H1 (cell line): ENCODE results near the gene CAMTA2.

ENCODE experiments used
- EP300 ChIP-seq, 2 experiments: IDR thresholded peaks; 1 replicate in 1 of 2; 2 replicates in 1 of 2; pipeline ENCODE4 v1.6.1; 2011 to 2012; ENCODE audit warnings: low read depth in 2 of 2, low read length in 2 of 2, mild to moderate bottlenecking in 2 of 2, borderline replicate concordance in 1 of 2, inconsistent platforms in 1 of 2, moderate library complexity in 1 of 2
- GABPA ChIP-seq: IDR thresholded peaks from 2 replicates; pipeline ENCODE4 v1.6.1; 2011; ENCODE audit warnings: mild to moderate bottlenecking, low read length, moderate library complexity, borderline replicate concordance; ENCODE audit not compliant: insufficient read depth
- GTF2F1 ChIP-seq: IDR thresholded peaks from 2 replicates; pipeline ENCODE4 v1.6.1; 2012; ENCODE audit warnings: low read depth, low read length, improper control_type of control experiment, borderline replicate concordance
- JUND ChIP-seq: IDR thresholded peaks from 2 replicates; pipeline ENCODE4 v1.6.1; 2011; ENCODE audit warnings: mild to moderate bottlenecking, improper control_type of control experiment, low read length
- MAFK ChIP-seq: IDR thresholded peaks from 2 replicates; pipeline ENCODE4 v1.6.1; 2012; ENCODE audit warnings: low read depth, mild to moderate bottlenecking, improper control_type of control experiment, low read length
- POLR2A ChIP-seq, 2 experiments: IDR thresholded peaks; 1 replicate in 1 of 2; 2 replicates in 1 of 2; pipeline ENCODE4 v1.6.1; 2011; ENCODE audit warnings: low read depth in 2 of 2, low read length in 2 of 2, mild to moderate bottlenecking in 2 of 2; ENCODE audit errors: control extremely low read depth in 1 of 2
- POLR2AphosphoS5 ChIP-seq: IDR thresholded peaks from 2 replicates; pipeline ENCODE4 v1.6.1; 2011; ENCODE audit warnings: low read depth, low read length
- RAD21 ChIP-seq, 2 experiments: IDR thresholded peaks in 1 of 2; conservative IDR thresholded peaks in 1 of 2; 2 replicates each; pipeline ENCODE4 v1.6.1; 2011; ENCODE audit warnings: low read depth in 2 of 2, low read length in 2 of 2, improper control_type of control experiment in 1 of 2, inconsistent platforms in 1 of 2, mild to moderate bottlenecking in 1 of 2, moderate library complexity in 1 of 2
- SIRT6 ChIP-seq: IDR thresholded peaks from one replicate; pipeline ENCODE4 v1.7.1; 2012; ENCODE audit warnings: low read length, inconsistent platforms
- YY1 ChIP-seq: IDR thresholded peaks from 2 replicates; pipeline ENCODE4 v1.6.1; 2011; ENCODE audit warnings: low read depth, mild to moderate bottlenecking, low read length
- TF ChIP-seq, protein P1 (sequence below), 3 experiments: IDR thresholded peaks; 1 replicate in 2 of 3; 2 replicates in 1 of 3; pipeline versions ENCODE4 v1.5.1 to v1.6.1; 2011; ENCODE audit warnings: low read length in 3 of 3, mild to moderate bottlenecking in 3 of 3, inconsistent platforms in 2 of 3, low read depth in 1 of 3, moderate library complexity in 1 of 3; ENCODE audit not compliant: insufficient read depth in 1 of 3; ENCODE audit errors: control extremely low read depth in 1 of 3

DNA sequence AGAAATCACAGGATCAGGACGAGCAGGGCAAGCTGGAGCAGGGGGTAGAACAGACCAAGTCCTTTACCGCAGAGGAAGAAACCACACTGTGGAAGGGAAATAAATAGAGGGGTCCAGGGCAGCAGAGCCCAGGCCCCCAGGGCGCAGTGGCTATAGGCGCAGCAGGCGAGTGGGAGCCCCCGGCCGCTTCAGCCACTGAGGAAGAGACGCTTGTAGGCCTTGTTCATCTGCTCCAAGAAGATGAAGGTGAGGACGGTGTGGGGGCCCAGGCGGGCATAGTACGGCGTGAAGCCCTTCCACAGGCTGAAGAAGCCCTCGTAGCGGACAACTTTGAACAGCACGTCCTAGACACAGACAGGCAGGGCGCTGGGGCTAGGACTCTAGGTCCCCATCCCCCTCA is 49.9 kb downstream of the CAMTA2 start:
- TF ChIP-seq RAD21 (IDR thresholded peaks at IDR 0.05 in 1 of 2, conservative IDR thresholded peaks at IDR 0.05 in 1 of 2; ENCODE audit: low read depth in 2 of 2, low read length in 2 of 2), result no peak
- TF ChIP-seq POLR2AphosphoS5, result no peak
- TF ChIP-seq, protein P1, sequence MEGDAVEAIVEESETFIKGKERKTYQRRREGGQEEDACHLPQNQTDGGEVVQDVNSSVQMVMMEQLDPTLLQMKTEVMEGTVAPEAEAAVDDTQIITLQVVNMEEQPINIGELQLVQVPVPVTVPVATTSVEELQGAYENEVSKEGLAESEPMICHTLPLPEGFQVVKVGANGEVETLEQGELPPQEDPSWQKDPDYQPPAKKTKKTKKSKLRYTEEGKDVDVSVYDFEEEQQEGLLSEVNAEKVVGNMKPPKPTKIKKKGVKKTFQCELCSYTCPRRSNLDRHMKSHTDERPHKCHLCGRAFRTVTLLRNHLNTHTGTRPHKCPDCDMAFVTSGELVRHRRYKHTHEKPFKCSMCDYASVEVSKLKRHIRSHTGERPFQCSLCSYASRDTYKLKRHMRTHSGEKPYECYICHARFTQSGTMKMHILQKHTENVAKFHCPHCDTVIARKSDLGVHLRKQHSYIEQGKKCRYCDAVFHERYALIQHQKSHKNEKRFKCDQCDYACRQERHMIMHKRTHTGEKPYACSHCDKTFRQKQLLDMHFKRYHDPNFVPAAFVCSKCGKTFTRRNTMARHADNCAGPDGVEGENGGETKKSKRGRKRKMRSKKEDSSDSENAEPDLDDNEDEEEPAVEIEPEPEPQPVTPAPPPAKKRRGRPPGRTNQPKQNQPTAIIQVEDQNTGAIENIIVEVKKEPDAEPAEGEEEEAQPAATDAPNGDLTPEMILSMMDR (IDR thresholded peaks at IDR 0.05; ENCODE audit: control extremely low read depth in 1 of 3, insufficient read depth in 1 of 3, low read depth in 1 of 3, low read length in 3 of 3), result no peak
- no peak for TF ChIP-seq POLR2A (IDR thresholded peaks at IDR 0.05; ENCODE audit: control extremely low read depth in 1 of 2, low read depth in 2 of 2, low read length in 2 of 2)
- TF ChIP-seq MAFK, result no peak
- TF ChIP-seq YY1, result no peak
- TF ChIP-seq JUND, result no peak
- no peak for TF ChIP-seq EP300 (IDR thresholded peaks at IDR 0.05; ENCODE audit: borderline replicate concordance in 1 of 2, low read depth in 2 of 2, low read length in 2 of 2)
- no peak for TF ChIP-seq GABPA
- TF ChIP-seq GTF2F1, result no peak
- no peak for TF ChIP-seq SIRT6
